HCT116 (cell line): ENCODE results near the gene COX8A.
A peak's percentile ranks its signal among the peaks of the same experiment; 100 is the strongest.

Experiments used
- CEBPB ChIP-seq: IDR thresholded peaks from 2 replicates; pipeline ENCODE4 v1.6.1; 2012; ENCODE audit warnings: low read depth
- EGR1 ChIP-seq: IDR thresholded peaks from 2 replicates; pipeline ENCODE4 v1.6.1; 2012; ENCODE audit warnings: low read depth
- EZH2 ChIP-seq: fragments of 200-600 bp; sonication (generic); IDR thresholded peaks from 2 replicates; pipeline ENCODE4 v1.6.1; 2017; ENCODE audit warnings: antibody characterized with exemption, mixed run types
- EZH2phosphoT487 ChIP-seq: fragments of 200-600 bp; IDR thresholded peaks from 2 replicates; pipeline ENCODE4 v1.6.1; 2018; ENCODE audit warnings: antibody characterized with exemption, borderline replicate concordance
- JUND ChIP-seq: IDR thresholded peaks from 2 replicates; pipeline ENCODE4 v1.6.1; 2012
- POLR2A ChIP-seq: IDR thresholded peaks from 2 replicates; pipeline ENCODE4 v1.7.0; 2011; ENCODE audit warnings: borderline replicate concordance; ENCODE audit not compliant: insufficient read depth, insufficient read length; ENCODE audit errors: extremely low read depth
- RAD21 ChIP-seq: IDR thresholded peaks from 2 replicates; pipeline ENCODE4 v1.6.1; 2012; ENCODE audit warnings: low read depth, mild to moderate bottlenecking
- YY1 ChIP-seq: IDR thresholded peaks from 2 replicates; pipeline ENCODE4 v1.6.1; 2011; ENCODE audit warnings: low read length, low read depth, moderate library complexity, mild to moderate bottlenecking; ENCODE audit not compliant: insufficient replicate concordance; ENCODE audit errors: extremely low read depth
- ZFX ChIP-seq: fragments of 450-650 bp; IDR thresholded peaks from 2 replicates; pipeline ENCODE4 v1.6.1; 2017
- TF ChIP-seq, protein P1 (sequence below): IDR thresholded peaks from 2 replicates; pipeline ENCODE4 v1.6.1; 2012
- TF ChIP-seq, protein P2 (sequence below), 3 experiments: fragments of 200-600 bp in 1 of 3; sonication (generic) in 1 of 3; IDR thresholded peaks in 2 of 3; conservative IDR thresholded peaks in 1 of 3; 2 replicates each; pipeline ENCODE4 v1.5.1; 2012 to 2017; ENCODE audit warnings: low read depth in 2 of 3, low read length in 2 of 3, antibody characterized with exemption in 1 of 3, borderline replicate concordance in 1 of 3, control low read depth in 1 of 3, mild to moderate bottlenecking in 1 of 3, mixed read lengths in 1 of 3, mixed run types in 1 of 3, moderate library complexity in 1 of 3; ENCODE audit not compliant: insufficient read depth in 1 of 3

DNA sequence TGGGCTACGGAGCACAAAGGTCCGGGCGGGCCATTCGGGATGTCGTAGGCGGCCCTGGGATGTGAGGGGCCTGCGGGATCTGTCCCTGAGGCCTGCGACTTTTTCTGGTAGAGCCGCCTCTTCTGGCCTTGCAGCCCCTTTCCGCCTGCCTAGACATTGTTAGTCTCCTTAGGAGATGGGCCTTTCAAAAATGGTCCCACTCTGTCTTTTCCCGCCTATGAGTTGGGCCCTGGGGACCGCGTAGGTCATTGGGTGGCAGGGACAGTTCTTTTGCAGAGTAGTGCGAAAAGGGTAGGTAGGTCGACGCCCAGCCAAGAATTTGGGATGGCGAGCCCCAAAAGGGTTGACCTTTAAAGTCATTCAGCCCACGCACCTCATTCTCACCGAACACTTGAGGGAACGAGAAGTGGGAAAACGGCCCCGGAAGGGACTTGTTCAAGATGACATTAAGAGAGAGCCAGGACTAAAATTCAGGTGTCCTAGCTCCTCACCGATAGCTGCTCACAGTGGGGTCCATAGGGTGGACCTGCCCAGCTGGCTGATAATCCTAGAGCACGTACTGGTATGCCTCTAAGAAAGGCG is 12.6 kb downstream of the COX8A start:
- TF ChIP-seq, protein P1, sequence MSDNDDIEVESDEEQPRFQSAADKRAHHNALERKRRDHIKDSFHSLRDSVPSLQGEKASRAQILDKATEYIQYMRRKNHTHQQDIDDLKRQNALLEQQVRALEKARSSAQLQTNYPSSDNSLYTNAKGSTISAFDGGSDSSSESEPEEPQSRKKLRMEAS = no peak
- TF ChIP-seq, protein P2, sequence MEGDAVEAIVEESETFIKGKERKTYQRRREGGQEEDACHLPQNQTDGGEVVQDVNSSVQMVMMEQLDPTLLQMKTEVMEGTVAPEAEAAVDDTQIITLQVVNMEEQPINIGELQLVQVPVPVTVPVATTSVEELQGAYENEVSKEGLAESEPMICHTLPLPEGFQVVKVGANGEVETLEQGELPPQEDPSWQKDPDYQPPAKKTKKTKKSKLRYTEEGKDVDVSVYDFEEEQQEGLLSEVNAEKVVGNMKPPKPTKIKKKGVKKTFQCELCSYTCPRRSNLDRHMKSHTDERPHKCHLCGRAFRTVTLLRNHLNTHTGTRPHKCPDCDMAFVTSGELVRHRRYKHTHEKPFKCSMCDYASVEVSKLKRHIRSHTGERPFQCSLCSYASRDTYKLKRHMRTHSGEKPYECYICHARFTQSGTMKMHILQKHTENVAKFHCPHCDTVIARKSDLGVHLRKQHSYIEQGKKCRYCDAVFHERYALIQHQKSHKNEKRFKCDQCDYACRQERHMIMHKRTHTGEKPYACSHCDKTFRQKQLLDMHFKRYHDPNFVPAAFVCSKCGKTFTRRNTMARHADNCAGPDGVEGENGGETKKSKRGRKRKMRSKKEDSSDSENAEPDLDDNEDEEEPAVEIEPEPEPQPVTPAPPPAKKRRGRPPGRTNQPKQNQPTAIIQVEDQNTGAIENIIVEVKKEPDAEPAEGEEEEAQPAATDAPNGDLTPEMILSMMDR (IDR thresholded peaks at IDR 0.05 in 2 of 3, conservative IDR thresholded peaks at IDR 0.05 in 1 of 3; ENCODE audit: borderline replicate concordance in 1 of 3, insufficient read depth in 1 of 3, low read depth in 2 of 3, low read length in 2 of 3) = no peak
- no peak for TF ChIP-seq EGR1
- no peak for TF ChIP-seq YY1
- TF ChIP-seq EZH2phosphoT487 = no peak
- TF ChIP-seq ZFX = peak; percentile 56; the same call in 1 of the 2 replicates
- no peak for TF ChIP-seq EZH2
- no peak for TF ChIP-seq JUND
- TF ChIP-seq POLR2A = no peak
- TF ChIP-seq CEBPB = no peak
- TF ChIP-seq RAD21 = no peak
